Measurements from ENCODE around the gene RPS19. TPM values are rescaled to one million over a fixed set of nuclear protein-coding genes. Genes with fewer than 3 reads are reported as not detected.

RPS19 gene
- total and polyA plus RNA-seq, 4 donors = 1,039 to 4,419 (median 1,839) TPM

- DNase-seq (no peak), ATAC-seq (ENCODE audit: insufficient read depth, low FRiP score) (no peak)
- 97 to 100% methylated on average over 3 of the region's 3 CpGs for WGBS, 2 donors
- peaks cover 0 to 1% (median 0%) of the 10 kb centered on the region in 5 donors for H3K4me1 ChIP-seq (ENCODE audit: control insufficient read depth in 5 of 5, insufficient read depth in 5 of 5, low read length in 5 of 5)
- H3K36me3 ChIP-seq (ENCODE audit: control insufficient read depth in 4 of 4, insufficient read depth in 4 of 4, low read length in 4 of 4) = peaks cover 5 to 75% (median 23%) of the 10 kb centered on the region in 4 donors
- no peak for TF ChIP-seq CTCF (IDR thresholded peaks at IDR 0.05; ENCODE audit: control extremely low read depth, extremely low read depth)
- no peaks in the 10 kb centered on the region for H3K27me3 ChIP-seq (ENCODE audit: control insufficient read depth in 3 of 3, insufficient read depth in 3 of 3, low read length in 2 of 3)
- no peaks in the 10 kb centered on the region for H3K9me3 ChIP-seq (ENCODE audit: control insufficient read depth in 4 of 4, insufficient read depth in 3 of 4, low read length in 3 of 4)
- H3K9ac ChIP-seq (ENCODE audit: insufficient read depth in 1 of 2, low read length in 2 of 2) = no peak overlapping the region
- H3K4me3 ChIP-seq = no peak overlapping the region
- H3K27ac ChIP-seq (ENCODE audit: low read depth in 1 of 2, low read length in 1 of 2) = no peak overlapping the region
Measured at GRCh38 chr19:41897181-41897580, 37.1 kb downstream of the RPS19 start.

DNA sequence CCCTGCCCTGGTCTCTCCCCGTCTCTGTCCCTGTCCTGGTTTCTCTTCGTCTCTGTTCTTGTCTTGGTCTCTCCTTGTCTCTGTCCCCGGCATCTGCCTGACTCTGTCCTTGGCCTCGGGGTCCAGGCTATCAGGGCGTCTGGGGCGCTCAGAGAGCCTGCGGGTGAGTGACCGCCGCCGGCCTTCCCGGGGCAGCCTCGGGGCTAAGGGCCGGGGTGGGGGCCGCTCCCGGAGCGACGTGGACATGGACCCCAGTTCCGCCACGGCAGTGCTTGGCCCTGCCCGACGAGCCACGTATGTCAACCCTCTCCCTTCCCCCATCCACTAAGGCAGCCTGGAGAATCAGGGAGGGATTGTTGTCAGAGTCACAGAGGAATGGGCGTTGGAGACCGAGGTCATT lies 37.8 kb downstream of the RPS19 start:
- no peak for TF ChIP-seq CTCF (IDR thresholded peaks at IDR 0.05; ENCODE audit: control extremely low read depth, extremely low read depth)
- no peaks in the 10 kb centered on the region for H3K9me3 ChIP-seq (ENCODE audit: control insufficient read depth in 4 of 4, insufficient read depth in 3 of 4, low read length in 3 of 4)
- H3K9ac ChIP-seq (ENCODE audit: insufficient read depth in 1 of 2, low read length in 2 of 2) = no peak overlapping the region
- H3K27me3 ChIP-seq (ENCODE audit: control insufficient read depth in 3 of 3, insufficient read depth in 3 of 3, low read length in 2 of 3) = no peaks in the 10 kb centered on the region
- ATAC-seq (ENCODE audit: insufficient read depth, low FRiP score) = no peak
- no peak overlapping the region for H3K27ac ChIP-seq (ENCODE audit: low read depth in 1 of 2, low read length in 1 of 2)
- H3K36me3 ChIP-seq (ENCODE audit: control insufficient read depth in 4 of 4, insufficient read depth in 4 of 4, low read length in 4 of 4) = peaks cover 5 to 75% (median 25%) of the 10 kb centered on the region in 4 donors
- no peak for DNase-seq
- WGBS, 2 donors = 90 to 95% methylated on average over 24 of the region's 24 CpGs
- H3K4me1 ChIP-seq (ENCODE audit: control insufficient read depth in 5 of 5, insufficient read depth in 5 of 5, low read length in 5 of 5) = peaks cover 0 to 3% (median 0%) of the 10 kb centered on the region in 5 donors
- no peak overlapping the region for H3K4me3 ChIP-seq

DNA sequence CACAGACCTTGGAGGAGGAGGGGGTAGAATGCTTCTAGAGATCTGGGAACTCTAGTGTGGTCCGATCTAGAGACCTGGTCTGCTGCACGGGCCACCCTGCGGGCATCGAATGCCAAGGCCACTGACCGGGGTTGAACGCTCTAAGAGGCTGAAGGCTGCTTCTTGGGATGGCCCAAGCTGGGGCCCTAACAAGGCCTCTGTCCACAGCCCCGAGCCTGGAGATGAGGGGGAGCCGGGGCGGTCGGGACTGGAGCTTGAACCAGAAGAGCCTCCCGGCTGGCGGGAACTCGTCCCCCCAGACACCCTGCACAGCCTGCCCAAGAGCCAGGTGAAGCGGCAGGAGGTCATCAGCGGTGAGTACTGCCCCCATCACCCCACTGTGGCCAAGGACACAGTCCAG lies 38.2 kb downstream of the RPS19 start:
- Histone ChIP-seq H3K4me3 (no peak overlapping the region), H3K36me3 (ENCODE audit: control insufficient read depth in 4 of 4, insufficient read depth in 4 of 4, low read length in 4 of 4) (peaks cover 5 to 75% (median 28%) of the 10 kb centered on the region in 4 donors), H3K9me3 (ENCODE audit: control insufficient read depth in 4 of 4, insufficient read depth in 3 of 4, low read length in 3 of 4) (no peaks in the 10 kb centered on the region), H3K27ac (ENCODE audit: low read depth in 1 of 2, low read length in 1 of 2) (no peak overlapping the region), H3K9ac (ENCODE audit: insufficient read depth in 1 of 2, low read length in 2 of 2) (no peak overlapping the region), H3K27me3 (ENCODE audit: control insufficient read depth in 3 of 3, insufficient read depth in 3 of 3, low read length in 2 of 3) (no peaks in the 10 kb centered on the region), H3K4me1 (ENCODE audit: control insufficient read depth in 5 of 5, insufficient read depth in 5 of 5, low read length in 5 of 5) (peaks cover 0 to 3% (median 0%) of the 10 kb centered on the region in 5 donors)
- DNase-seq = no peak
- ATAC-seq (ENCODE audit: insufficient read depth, low FRiP score) = no peak
- WGBS, 2 donors = 95 to 97% methylated on average over 15 of the region's 15 CpGs
- TF ChIP-seq CTCF (IDR thresholded peaks at IDR 0.05; ENCODE audit: control extremely low read depth, extremely low read depth) = no peak

Measured in lung (tissue), 12 donors.